Head of caudate nucleus (tissue), 42 donors: ENCODE measurements around the gene PDZD4.

Experiments used
- DNase-seq, 42 donors: peaks; one replicate each; pipeline versions ENCODE4 v3.0.0 to v3.0.0-alpha.2; 2020 to 2021; ENCODE audit warnings: mixed read lengths in 7 of 42
- intact Hi-C: fragments of 100-400 bp; cut with DNase I; formaldehyde crosslinking; loops from one replicate; pipeline ENCODE4 v1.15.0; 2022

Gene PDZD4

DNA sequence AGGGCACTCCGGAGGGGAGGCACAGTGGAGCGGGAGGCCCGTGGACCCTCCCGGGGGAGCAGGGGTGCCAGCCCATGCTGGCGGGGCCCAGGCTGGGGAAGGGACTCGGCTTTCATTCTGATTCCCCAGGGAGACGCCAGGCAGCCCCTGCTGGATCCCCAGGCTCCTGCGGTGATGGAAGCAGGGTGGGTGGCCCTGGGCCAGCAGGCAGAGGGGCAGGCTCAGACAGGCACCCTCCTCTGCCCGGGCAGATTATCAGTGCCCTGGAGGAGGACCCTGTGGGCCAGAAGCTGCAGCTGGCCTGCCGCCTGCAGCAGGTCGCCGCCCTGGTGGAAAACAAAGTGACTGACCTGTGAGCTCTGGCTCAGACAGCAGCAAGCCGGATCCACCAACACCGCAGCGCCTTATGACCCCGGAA is 51.7 kb downstream of the PDZD4 start:
- intact Hi-C loops, result no loop called here
- no peak for DNase-seq

GRCh38 chrX:153778181-153778580 is 52.2 kb downstream of the PDZD4 start:
- intact Hi-C loops, result no loop called here
- DNase-seq, result peak in 1 of 42 donors; percentile 5

- intact Hi-C loops, result no loop called here
- DNase-seq, result peak in 5 of 42 donors; percentile 1 to 13 (median 5)
These were observed 52.9 kb downstream of the PDZD4 start for GRCh38 chrX:153777261-153778090.

DNA sequence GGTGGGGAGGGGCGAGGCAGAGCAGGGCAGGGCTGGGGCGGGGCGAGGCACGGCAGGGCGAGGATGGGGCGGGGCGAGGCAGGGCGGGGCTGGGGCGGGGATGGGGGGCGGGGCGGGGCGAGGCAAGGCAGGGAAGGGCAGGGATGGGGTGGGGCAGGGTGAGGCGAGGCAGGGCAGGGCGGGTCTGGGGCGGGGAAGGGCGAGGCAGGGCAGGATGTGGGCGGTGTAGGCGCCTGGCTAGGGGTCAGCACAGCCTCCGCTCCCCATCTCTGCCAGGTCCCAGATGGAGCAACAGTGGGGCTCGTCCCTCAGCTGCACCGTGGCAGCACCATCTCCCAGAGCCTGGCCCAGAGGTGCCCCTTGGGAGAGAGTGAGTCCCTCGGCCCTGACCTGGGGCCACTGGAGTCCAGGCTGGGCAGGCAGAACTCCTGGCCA is 53.7 kb downstream of the PDZD4 start:
- intact Hi-C loops, result no loop called here
- peak in 4 of 42 donors; percentile 1 to 5 (median 2) for DNase-seq

GRCh38 chrX:153776120-153776599 is 54.2 kb downstream of the PDZD4 start:
- peak in 2 of 42 donors; percentile 3 for DNase-seq

GRCh38 chrX:153775293-153776119 is 54.8 kb downstream of the PDZD4 start:
- intact Hi-C loops, result no loop called here
- peak in 4 of 42 donors; percentile 1 to 4 (median 2) for DNase-seq

More at GRCh38 chrX:153776120-153776599, 54.2 kb downstream of the PDZD4 start:
- intact Hi-C loops, result no loop called here

- intact Hi-C loops, result no loop called here
- DNase-seq, result peak in 5 of 42 donors; percentile 1 to 6 (median 3)
These were observed 55.6 kb downstream of the PDZD4 start for GRCh38 chrX:153774576-153775292.

GRCh38 chrX:153773741-153774575 is 56.4 kb downstream of the PDZD4 start:
- DNase-seq, result peak in 7 of 42 donors; percentile 3 to 34 (median 7)
- intact Hi-C loops, result no loop called here

GRCh38 chrX:153773218-153773611 is 57.1 kb downstream of the PDZD4 start:
- DNase-seq, result peak in 6 of 42 donors; percentile 1 to 16 (median 6)
- intact Hi-C loops, result no loop called here

GRCh38 chrX:153772316-153773217 is 57.8 kb downstream of the PDZD4 start:
- peak in 9 of 42 donors; percentile 1 to 14 (median 5) for DNase-seq
- intact Hi-C loops, result no loop called here

GRCh38 chrX:153771415-153772315 is 58.7 kb downstream of the PDZD4 start:
- peak in 13 of 42 donors; percentile 1 to 39 (median 10) for DNase-seq
- intact Hi-C loops, result no loop called here

DNA sequence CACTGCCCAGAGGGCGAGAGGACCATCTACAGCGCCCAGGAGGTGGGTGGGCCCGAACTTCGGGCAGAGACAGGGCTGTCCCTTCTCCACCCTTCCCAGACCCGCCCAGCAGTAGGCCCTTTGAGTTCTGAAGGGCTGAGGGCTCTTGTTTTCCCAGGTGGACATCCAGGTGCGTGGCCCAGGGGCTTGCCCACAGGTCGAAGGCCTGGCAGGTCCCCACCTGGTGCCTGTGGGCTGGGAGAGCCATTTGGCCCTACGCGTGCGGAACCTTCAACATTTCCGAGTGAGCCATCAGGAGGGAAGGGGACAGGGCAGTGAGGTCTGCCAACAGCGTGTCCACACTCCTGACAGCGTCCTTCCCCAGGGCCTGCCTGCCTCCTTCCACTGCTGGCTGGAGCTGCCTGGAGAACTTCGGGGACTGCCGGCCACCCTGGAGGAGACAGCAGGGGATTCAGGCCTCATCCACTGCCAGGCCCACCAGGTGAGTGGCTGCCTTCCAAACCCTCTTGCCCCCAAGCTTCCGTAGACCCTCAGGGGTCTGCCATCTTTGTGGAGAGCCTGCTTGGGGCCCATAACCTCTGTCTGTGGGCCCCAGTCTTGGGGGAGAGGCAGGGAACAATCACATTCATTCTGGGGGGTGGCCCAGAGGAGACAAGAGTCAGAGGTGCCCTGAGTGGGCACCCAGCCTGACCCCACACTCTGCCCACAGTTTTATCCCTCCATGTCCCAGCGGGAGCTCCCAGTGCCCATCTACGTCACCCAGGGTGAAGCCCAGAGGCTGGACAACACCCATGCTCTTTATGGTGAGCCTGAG is 59.5 kb downstream of the PDZD4 start:
- peak in 13 of 42 donors; percentile 1 to 35 (median 11) for DNase-seq

GRCh38 chrX:153769865-153770600 is 60.3 kb downstream of the PDZD4 start:
- DNase-seq, result peak in 19 of 42 donors; percentile 7 to 73 (median 38)
- intact Hi-C loops, result no loop called here

More for the DNA sequence above, 59.5 kb downstream of the PDZD4 start:
- intact Hi-C loops, result no loop called here

GRCh38 chrX:153769158-153769864 is 61.0 kb downstream of the PDZD4 start:
- DNase-seq, result peak in 13 of 42 donors; percentile 1 to 40 (median 15)
- intact Hi-C loops, result no loop called here
